SK-N-MC (cell line): Measurements from ENCODE around the gene XRCC1.
A peak's percentile ranks its signal among the peaks of the same experiment; 100 is the strongest.

Experiments
- DNase-seq: peaks from one replicate; pipeline ENCODE4 v3.0.0-alpha.2; 2011; ENCODE audit warnings: low read depth, low spot score
- H3K27ac ChIP-seq: fragments of 200-600 bp; sonication (generic); 2 replicates; pipeline ENCODE4 v1.5.1; 2016; ENCODE audit warnings: mixed run types
- H3K36me3 ChIP-seq: fragments of 200-600 bp; sonication (generic); 2 replicates; pipeline ENCODE4 v1.6.1; 2017; ENCODE audit warnings: antibody characterized with exemption, low read length, mixed read lengths; ENCODE audit not compliant: insufficient read depth
- H3K4me3 ChIP-seq: fragments of 200-600 bp; sonication (generic); 2 replicates; pipeline ENCODE4 v1.5.1; 2016
- H3K9ac ChIP-seq: fragments of 200-600 bp; sonication (generic); 2 replicates; pipeline ENCODE4 v1.8.0; 2017; ENCODE audit warnings: mixed run types, mixed read lengths; ENCODE audit not compliant: insufficient read length
- H3K9me3 ChIP-seq: fragments of 200-600 bp; sonication (generic); 2 replicates; pipeline ENCODE4 v1.6.1; 2017; ENCODE audit warnings: low read depth, mild to moderate bottlenecking, antibody characterized with exemption, low read length, moderate library complexity, mixed read lengths
- EZH2 ChIP-seq: fragments of 200-600 bp; sonication (generic); IDR thresholded peaks from one replicate; pipeline ENCODE4 v1.6.1; 2017; ENCODE audit warnings: antibody characterized with exemption
- FOXP2 ChIP-seq: optimal IDR thresholded peaks from 2 replicates; pipeline ENCODE3; 2011; ENCODE audit warnings: mild to moderate bottlenecking, moderate library complexity; ENCODE audit not compliant: insufficient read depth; ENCODE audit errors: extremely low read length, control extremely low read depth
- POLR2AphosphoS5 ChIP-seq: IDR thresholded peaks from 2 replicates; pipeline ENCODE4 v1.6.1; 2012; ENCODE audit warnings: mild to moderate bottlenecking, low read depth, low read length, borderline replicate concordance

The XRCC1 gene

GRCh38 chr19:43619262-43620060 lies 44.1 kb upstream of the XRCC1 start, which contains the start of gene ZNF428:
Gene ZNF428, minus strand, starts transcription at chr19:43619629. Its CDS starts 5,325 bp downstream, at chr19:43614304.
- TF ChIP-seq EZH2 (no peak), POLR2AphosphoS5 (peak; percentile 63), FOXP2 (no peak)
- H3K9ac ChIP-seq = peak within 1 kb of the TSS; percentile 94
- peak; percentile 90 for DNase-seq
- H3K36me3 ChIP-seq = peaks cover 4% of the 10 kb centered on the region
- peak within 1 kb of the TSS; percentile 98 for H3K27ac ChIP-seq
- no peaks in the 10 kb centered on the region for H3K9me3 ChIP-seq
- peak within 1 kb of the TSS; percentile 89 for H3K4me3 ChIP-seq

GRCh38 chr19:43618921-43619261 lies 43.6 kb upstream of the XRCC1 start:
- no peak for TF ChIP-seq POLR2AphosphoS5
- TF ChIP-seq EZH2 = no peak
- no peak for TF ChIP-seq FOXP2
- Histone ChIP-seq H3K9me3 (no peaks in the 10 kb centered on the region), H3K27ac (peak overlapping the region; percentile 98), H3K36me3 (no peaks in the 10 kb centered on the region; the same call in 1 of the 2 replicates), H3K9ac (peak overlapping the region; percentile 94), H3K4me3 (peak overlapping the region; percentile 89)
- DNase-seq = no peak

- no peak overlapping the region for H3K27ac ChIP-seq
- no peak for DNase-seq
- peaks cover 16% of the 10 kb centered on the region; the same call in 1 of the 2 replicates for H3K36me3 ChIP-seq
- no peaks in the 10 kb centered on the region for H3K9me3 ChIP-seq
- TF ChIP-seq EZH2 (no peak), FOXP2 (no peak), POLR2AphosphoS5 (no peak)
- H3K9ac ChIP-seq = no peak overlapping the region
- H3K4me3 ChIP-seq = no peak overlapping the region
Measured at GRCh38 chr19:43616954-43617353, 41.6 kb upstream of the XRCC1 start.

- Histone ChIP-seq H3K36me3 (peaks cover 21% of the 10 kb centered on the region; the same call in 1 of the 2 replicates), H3K9ac (no peak overlapping the region), H3K9me3 (no peaks in the 10 kb centered on the region), H3K4me3 (no peak overlapping the region), H3K27ac (peak overlapping the region; percentile 6; the same call in 1 of the 2 replicates)
- TF ChIP-seq EZH2 (no peak), FOXP2 (no peak), POLR2AphosphoS5 (no peak)
- no peak for DNase-seq
Measured at GRCh38 chr19:43616306-43616705, 41.0 kb upstream of the XRCC1 start.

GRCh38 chr19:43612374-43612773 lies 37.0 kb upstream of the XRCC1 start:
- Histone ChIP-seq H3K36me3 (peaks cover 28% of the 10 kb centered on the region; the same call in 1 of the 2 replicates), H3K27ac (no peak overlapping the region), H3K9me3 (no peaks in the 10 kb centered on the region), H3K9ac (no peak overlapping the region), H3K4me3 (no peak overlapping the region)
- TF ChIP-seq POLR2AphosphoS5 = no peak
- no peak for DNase-seq

- H3K36me3 ChIP-seq = peaks cover 34% of the 10 kb centered on the region; the same call in 1 of the 2 replicates
- H3K9ac ChIP-seq = no peak within 1 kb of the TSS
- H3K4me3 ChIP-seq = no peak within 1 kb of the TSS
- DNase-seq = no peak
- TF ChIP-seq FOXP2 = no peak
- no peak for TF ChIP-seq POLR2AphosphoS5
- TF ChIP-seq EZH2 = no peak
- no peaks in the 10 kb centered on the region for H3K9me3 ChIP-seq
- H3K27ac ChIP-seq = peak within 1 kb of the TSS; percentile 25; the same call in 1 of the 2 replicates
Measured at GRCh38 chr19:43611788-43612187, 36.5 kb upstream of the XRCC1 start, which contains the start of gene SRRM5. Gene SRRM5, plus strand, starts transcription at chr19:43612088. Its CDS starts 34 bp downstream, at chr19:43612122.

GRCh38 chr19:43610493-43610892 lies 35.2 kb upstream of the XRCC1 start:
- DNase-seq = no peak
- TF ChIP-seq FOXP2 (no peak), POLR2AphosphoS5 (no peak), EZH2 (no peak)
- H3K9ac ChIP-seq = no peak overlapping the region

GRCh38 chr19:43609872-43610271 lies 34.5 kb upstream of the XRCC1 start:
- H3K4me3 ChIP-seq = no peak overlapping the region
- no peaks in the 10 kb centered on the region for H3K9me3 ChIP-seq
- DNase-seq = no peak
- no peak overlapping the region for H3K9ac ChIP-seq
- H3K36me3 ChIP-seq = peaks cover 34% of the 10 kb centered on the region; the same call in 1 of the 2 replicates
- no peak overlapping the region for H3K27ac ChIP-seq
- no peak for TF ChIP-seq POLR2AphosphoS5
- no peak for TF ChIP-seq EZH2
- TF ChIP-seq FOXP2 = no peak

More at GRCh38 chr19:43610493-43610892, 35.2 kb upstream of the XRCC1 start:
- no peaks in the 10 kb centered on the region for H3K9me3 ChIP-seq
- H3K27ac ChIP-seq = 0 out of 2 replicates have a peak overlapping the region, but pooled peaks have one; percentile 31
- no peak overlapping the region for H3K4me3 ChIP-seq
- H3K36me3 ChIP-seq = peaks cover 34% of the 10 kb centered on the region; the same call in 1 of the 2 replicates
